22Rv1 (cell line): ENCODE measurements around the gene TMC1.

Experiments used
- H3K27ac ChIP-seq: fragments of 450-650 bp; 2 replicates; pipeline ENCODE4 v1.5.1; 2017
- ZFX ChIP-seq: fragments of 450-650 bp; IDR thresholded peaks from 2 replicates; pipeline ENCODE4 v1.6.1; 2017; ENCODE audit warnings: antibody characterized with exemption, borderline replicate concordance
- TF ChIP-seq, protein P1 (sequence below): fragments of 450-650 bp; IDR thresholded peaks from 2 replicates; pipeline ENCODE4 v1.5.1; 2017; ENCODE audit warnings: mild to moderate bottlenecking

Gene TMC1

DNA sequence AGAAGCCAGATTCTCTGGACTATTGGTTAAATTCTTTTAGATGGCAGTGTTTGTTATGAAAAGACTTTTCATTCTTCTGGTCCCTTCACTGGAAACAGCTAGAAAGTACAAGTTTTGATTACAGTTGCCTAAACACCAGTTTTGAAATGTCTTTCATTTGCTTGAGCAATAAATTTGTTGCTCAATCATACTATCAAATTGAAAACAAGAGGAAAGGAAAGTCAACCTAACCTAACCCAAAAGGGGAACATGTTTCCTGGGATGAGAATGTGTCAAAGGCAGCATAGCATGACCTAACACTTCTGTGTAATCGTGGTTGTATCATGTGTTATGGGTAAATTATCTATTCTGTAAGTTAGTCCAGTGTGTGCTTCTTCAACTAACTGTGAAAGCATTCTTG is 213.2 kb downstream of the TMC1 start:
- no peak for TF ChIP-seq ZFX
- TF ChIP-seq, protein P1, sequence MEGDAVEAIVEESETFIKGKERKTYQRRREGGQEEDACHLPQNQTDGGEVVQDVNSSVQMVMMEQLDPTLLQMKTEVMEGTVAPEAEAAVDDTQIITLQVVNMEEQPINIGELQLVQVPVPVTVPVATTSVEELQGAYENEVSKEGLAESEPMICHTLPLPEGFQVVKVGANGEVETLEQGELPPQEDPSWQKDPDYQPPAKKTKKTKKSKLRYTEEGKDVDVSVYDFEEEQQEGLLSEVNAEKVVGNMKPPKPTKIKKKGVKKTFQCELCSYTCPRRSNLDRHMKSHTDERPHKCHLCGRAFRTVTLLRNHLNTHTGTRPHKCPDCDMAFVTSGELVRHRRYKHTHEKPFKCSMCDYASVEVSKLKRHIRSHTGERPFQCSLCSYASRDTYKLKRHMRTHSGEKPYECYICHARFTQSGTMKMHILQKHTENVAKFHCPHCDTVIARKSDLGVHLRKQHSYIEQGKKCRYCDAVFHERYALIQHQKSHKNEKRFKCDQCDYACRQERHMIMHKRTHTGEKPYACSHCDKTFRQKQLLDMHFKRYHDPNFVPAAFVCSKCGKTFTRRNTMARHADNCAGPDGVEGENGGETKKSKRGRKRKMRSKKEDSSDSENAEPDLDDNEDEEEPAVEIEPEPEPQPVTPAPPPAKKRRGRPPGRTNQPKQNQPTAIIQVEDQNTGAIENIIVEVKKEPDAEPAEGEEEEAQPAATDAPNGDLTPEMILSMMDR, result no peak
- H3K27ac ChIP-seq, result no peak overlapping the region

DNA sequence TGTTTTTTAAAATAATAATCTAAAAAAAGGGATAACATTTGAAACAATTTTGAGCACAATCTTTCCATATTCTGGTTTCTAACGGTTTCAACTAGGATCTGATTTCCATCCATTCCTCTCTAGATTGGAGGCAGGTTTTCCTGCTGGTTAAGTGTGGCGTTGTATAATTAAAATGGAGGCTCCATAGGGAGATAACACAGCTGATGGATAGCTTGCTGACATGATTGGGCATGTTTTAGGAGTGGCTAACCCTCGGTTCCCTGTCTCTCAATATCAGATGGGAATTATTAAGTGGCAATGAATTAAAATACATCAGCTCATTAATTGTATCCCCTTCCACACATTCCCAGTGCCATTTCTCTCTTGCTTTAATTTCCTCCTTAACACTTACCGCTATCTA is 222.4 kb downstream of the TMC1 start:
- H3K27ac ChIP-seq, result no peak overlapping the region
- TF ChIP-seq, protein P1, result no peak

DNA sequence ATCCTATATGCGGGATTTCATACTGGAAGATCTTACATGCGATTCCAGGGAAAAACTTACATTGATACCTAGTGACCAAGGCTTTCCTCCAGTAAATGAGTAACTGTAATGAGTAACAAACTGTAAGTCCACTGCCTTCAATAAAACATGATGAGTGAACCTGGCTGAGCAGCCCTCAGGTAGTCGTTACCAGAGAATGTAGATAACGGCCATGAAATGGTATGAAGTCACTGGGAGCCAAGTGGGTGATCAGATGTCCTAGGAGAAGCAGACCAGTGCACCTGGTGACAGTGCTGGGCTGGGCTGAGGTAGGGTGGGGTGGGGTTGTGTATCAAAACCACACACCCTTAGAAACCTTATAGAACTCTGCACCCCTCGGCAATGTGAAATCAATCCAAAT is 227.9 kb downstream of the TMC1 start:
- H3K27ac ChIP-seq, result no peak overlapping the region
- no peak for TF ChIP-seq ZFX
- TF ChIP-seq, protein P1, result no peak

DNA sequence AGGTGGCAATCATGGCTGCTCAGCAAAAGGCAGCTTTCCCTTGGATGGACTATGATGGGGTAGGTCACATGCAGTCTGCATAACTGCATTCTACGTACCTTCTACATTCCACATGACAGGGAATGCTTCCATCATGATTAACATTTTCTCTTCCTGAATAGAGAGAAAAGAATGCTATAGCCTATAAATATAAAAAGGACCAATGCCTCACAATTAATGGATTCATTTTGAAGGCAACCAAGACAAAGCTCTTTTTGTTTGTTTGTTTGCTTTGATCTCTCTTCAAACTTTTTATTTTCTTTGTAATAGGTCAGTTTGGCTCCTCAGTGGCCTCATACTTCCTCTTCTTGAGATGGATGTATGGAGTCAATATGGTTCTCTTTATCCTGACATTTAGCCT is 230.1 kb downstream of the TMC1 start:
- TF ChIP-seq, protein P1, result no peak
- TF ChIP-seq ZFX, result no peak
- no peak overlapping the region for H3K27ac ChIP-seq

DNA sequence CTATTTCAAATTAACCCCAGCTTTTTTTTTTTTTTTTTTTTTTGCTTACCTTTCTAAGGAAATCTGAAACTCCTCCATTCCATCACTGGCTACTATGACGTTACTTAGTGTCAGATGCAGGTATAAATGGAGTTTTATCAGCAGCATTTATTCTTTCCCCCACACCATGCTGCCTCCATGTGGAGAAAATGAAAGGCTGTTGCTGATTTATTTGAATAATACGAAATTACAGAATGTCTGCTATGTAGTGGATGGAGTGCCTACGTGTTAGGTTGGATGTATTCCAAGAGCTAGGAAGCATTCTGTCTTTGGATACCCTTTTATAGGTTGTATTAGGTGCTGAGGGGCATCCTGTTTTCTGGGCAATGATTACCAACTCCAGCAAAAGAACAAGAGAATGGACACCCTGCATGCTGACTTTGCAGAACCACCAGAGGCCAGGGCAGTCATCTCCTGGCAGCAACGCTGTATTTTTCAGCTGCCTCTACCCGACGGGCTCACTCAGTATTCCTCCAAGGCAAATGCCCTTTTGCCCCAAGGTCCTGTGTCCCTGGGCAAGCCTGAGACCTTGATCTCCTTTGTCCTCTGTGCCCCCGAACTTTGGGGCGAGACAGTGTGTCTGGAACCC is 232.0 kb downstream of the TMC1 start:
- TF ChIP-seq, protein P1, result peak; percentile 25; the same call in 1 of the 2 replicates
- no peak for TF ChIP-seq ZFX
- H3K27ac ChIP-seq, result no peak overlapping the region

DNA sequence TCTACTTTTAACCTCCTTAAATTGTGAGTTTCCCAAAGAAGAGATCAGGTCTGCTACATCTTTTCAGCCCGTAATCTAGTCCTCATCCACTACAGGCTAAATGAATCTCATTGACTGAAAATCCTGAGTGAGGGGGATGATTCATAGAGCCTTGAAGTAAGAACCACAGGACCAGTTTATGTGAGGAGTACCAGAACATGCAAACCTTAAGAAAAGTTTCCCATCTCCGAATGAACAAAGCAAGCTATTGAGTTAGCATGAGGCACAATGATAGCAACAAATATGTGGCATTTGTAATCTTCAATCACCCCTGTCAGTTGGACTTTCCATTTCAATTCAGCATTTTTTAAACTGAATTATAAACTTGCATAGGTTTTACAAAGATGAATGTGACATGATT is 234.4 kb downstream of the TMC1 start:
- TF ChIP-seq, protein P1, result no peak
- TF ChIP-seq ZFX, result no peak

DNA sequence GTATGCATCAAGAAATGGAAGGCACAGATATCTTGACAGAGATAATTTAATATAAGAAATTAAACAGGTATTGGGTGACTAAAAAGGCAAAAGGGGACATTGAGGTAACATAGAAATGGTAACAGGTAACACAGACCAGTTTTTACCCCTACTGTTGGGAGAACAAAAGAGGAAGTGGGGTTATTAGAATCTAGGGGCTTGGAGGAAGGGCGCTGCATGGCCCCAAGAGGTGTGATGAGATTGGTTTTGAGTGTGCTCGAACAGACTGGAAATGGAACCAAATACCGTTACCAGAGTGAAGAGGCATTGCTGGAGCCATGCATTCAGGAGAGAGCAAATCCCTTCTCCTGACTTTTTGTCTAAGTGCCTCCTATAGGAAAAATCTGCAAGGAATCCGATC is 237.5 kb downstream of the TMC1 start:
- no peak overlapping the region for H3K27ac ChIP-seq
- TF ChIP-seq, protein P1, result no peak
- TF ChIP-seq ZFX, result no peak

More for the DNA sequence above, 234.4 kb downstream of the TMC1 start:
- H3K27ac ChIP-seq, result no peak overlapping the region
